ENCODE data around the gene ATP13A2. TPM values are rescaled to one million over a fixed set of nuclear protein-coding genes. Genes with fewer than 3 reads are reported as not detected.
A peak's percentile ranks its signal among the peaks of the same experiment; 100 is the strongest.

Gene ATP13A2
- total and polyA plus RNA-seq, 2 donors (not counting 1 experiment from before 2014, with no cell fraction given) = 41.6 to 51.8 TPM

GRCh38 chr1:17012775-17013490, 1.2 kb upstream of the ATP13A2 start:
- Histone ChIP-seq H4K20me1 (ENCODE audit: control insufficient read depth, insufficient read depth, low read length, poor library complexity, severe bottlenecking) (peaks cover 30% of the 10 kb centered on the region), H2AFZ (ENCODE audit: insufficient read depth, low read depth, low read length, poor library complexity, severe bottlenecking) (peak overlapping the region; percentile 92), H3K4me3 (ENCODE audit: control extremely low read depth in 1 of 5, extremely low read depth in 1 of 5, insufficient read depth in 1 of 5, low read depth in 2 of 5, low read length in 4 of 5) (no peak overlapping the region), H3K4me2 (replicated peaks; ENCODE audit: low read depth, low read length, poor library complexity, severe bottlenecking) (no peak overlapping the region), H3K9ac (ENCODE audit: low read length) (no peak overlapping the region), H3K36me3 (replicated peaks in 1 of 2; ENCODE audit: control extremely low read depth in 1 of 2, control insufficient read depth in 1 of 2, extremely low read depth in 1 of 2, insufficient read depth in 2 of 2, low read length in 1 of 2) (peaks cover 0 to 5% of the 10 kb centered on the region in 2 experiments), H3K27me3 (replicated peaks in 1 of 4; ENCODE audit: control extremely low read depth in 1 of 4, control insufficient read depth in 3 of 4, insufficient read depth in 4 of 4, low read length in 3 of 4) (no peaks in the 10 kb centered on the region), H3K4me1 (ENCODE audit: control insufficient read depth in 2 of 2, insufficient read depth in 2 of 2, low read length in 2 of 2) (peaks cover 22 to 39% of the 10 kb centered on the region in 2 donors), H3K79me2 (ENCODE audit: control insufficient read depth, insufficient read depth, low read length) (peaks cover 34% of the 10 kb centered on the region), H3K9me3 (ENCODE audit: control extremely low read depth in 1 of 3, control insufficient read depth in 2 of 3, insufficient read depth in 1 of 3, low read length in 2 of 3) (no peaks in the 10 kb centered on the region), H3K27ac (ENCODE audit: low read length in 2 of 2) (no peak overlapping the region)
- intact Hi-C loops (cut with micrococcal nuclease) = loop anchor here (2.0 kb wide), 1 partner anchor 98 kb away; no protein-coding TSS in a partner anchor
- Mint-ChIP-seq H3K27ac (no peak overlapping the region), H3K9me3 (ENCODE audit: insufficient read depth) (no peaks in the 10 kb centered on the region), H3K4me1 (peaks cover 25% of the 10 kb centered on the region), H3K4me3 (peak overlapping the region; percentile 18), H3K27me3 (no peaks in the 10 kb centered on the region)
- DNase-seq (no peak), ATAC-seq (ENCODE audit: low read depth) (no peak)
- 92% methylated on average over 9 of the region's 9 CpGs for WGBS (ENCODE audit: insufficient coverage)
- ChIA-PET POLR2A (interaction anchor here (0.6 kb wide), 1 partner anchor 33 kb away, joined by 3 read pairs; no protein-coding TSS in a partner anchor), CTCF (interaction anchor here (0.8 to 1.3 kb wide), 2 partner anchors 33 to 62 kb away, joined by 3 to 4 read pairs; no protein-coding TSS in a partner anchor)
- no peak for TF ChIP-seq EZH2 (IDR thresholded peaks at IDR 0.05; ENCODE audit: borderline replicate concordance, insufficient read depth, low read depth, low read length, poor library complexity, severe bottlenecking)
- TF ChIP-seq CTCF (IDR thresholded peaks at IDR 0.05) = no peak

- no peak for TF ChIP-seq EZH2 (IDR thresholded peaks at IDR 0.05; ENCODE audit: borderline replicate concordance, insufficient read depth, low read depth, low read length, poor library complexity, severe bottlenecking)
- no peak for TF ChIP-seq CTCF (IDR thresholded peaks at IDR 0.05)
- peak overlapping the region in 1 of 2 donors; percentile 35 for H3K27ac ChIP-seq (ENCODE audit: low read length in 2 of 2)
- H3K36me3 ChIP-seq (replicated peaks in 1 of 2; ENCODE audit: control extremely low read depth in 1 of 2, control insufficient read depth in 1 of 2, extremely low read depth in 1 of 2, insufficient read depth in 2 of 2, low read length in 1 of 2) = no peaks in the 10 kb centered on the region
- no peaks in the 10 kb centered on the region for H3K27me3 Mint-ChIP-seq
- H3K27ac Mint-ChIP-seq = peak overlapping the region; percentile 72
- DNase-seq = no peak
- no peaks in the 10 kb centered on the region for H3K9me3 Mint-ChIP-seq (ENCODE audit: insufficient read depth)
- H3K4me3 ChIP-seq (ENCODE audit: control extremely low read depth in 1 of 5, extremely low read depth in 1 of 5, insufficient read depth in 1 of 5, low read depth in 2 of 5, low read length in 4 of 5) = peak overlapping the region; percentile 21 to 83 (median 70)
- CTCF ChIA-PET = interaction anchor here (0.8 to 1.1 kb wide), 2 partner anchors 29 to 50 kb away, joined by 5 read pairs; no protein-coding TSS in a partner anchor
- H3K4me1 ChIP-seq (ENCODE audit: control insufficient read depth in 2 of 2, insufficient read depth in 2 of 2, low read length in 2 of 2) = peaks cover 22 to 39% of the 10 kb centered on the region in 2 donors
- POLR2A ChIA-PET = no interaction called here
- peak overlapping the region; percentile 92 for H2AFZ ChIP-seq (ENCODE audit: insufficient read depth, low read depth, low read length, poor library complexity, severe bottlenecking)
- H3K4me3 Mint-ChIP-seq = peak overlapping the region; percentile 87
- H3K9me3 ChIP-seq (ENCODE audit: control extremely low read depth in 1 of 3, control insufficient read depth in 2 of 3, insufficient read depth in 1 of 3, low read length in 2 of 3) = no peaks in the 10 kb centered on the region
- peaks cover 38% of the 10 kb centered on the region for H3K79me2 ChIP-seq (ENCODE audit: control insufficient read depth, insufficient read depth, low read length)
- H3K4me1 Mint-ChIP-seq = peaks cover 24% of the 10 kb centered on the region
- peak overlapping the region; percentile 71 for H3K9ac ChIP-seq (ENCODE audit: low read length)
- no peaks in the 10 kb centered on the region for H3K27me3 ChIP-seq (replicated peaks in 1 of 4; ENCODE audit: control extremely low read depth in 1 of 4, control insufficient read depth in 3 of 4, insufficient read depth in 4 of 4, low read length in 3 of 4)
- peak overlapping the region; percentile 82 for H3K4me2 ChIP-seq (replicated peaks; ENCODE audit: low read depth, low read length, poor library complexity, severe bottlenecking)
- 5% methylated on average over 10 of the region's 15 CpGs for WGBS (ENCODE audit: insufficient coverage)
- peaks cover 37% of the 10 kb centered on the region for H4K20me1 ChIP-seq (ENCODE audit: control insufficient read depth, insufficient read depth, low read length, poor library complexity, severe bottlenecking)
- intact Hi-C loops (cut with micrococcal nuclease) = loop anchor here (1.0 to 2.0 kb wide), 2 partner anchors 43 to 50 kb away; partner anchors contain the start of gene SDHB
- no peak for ATAC-seq (ENCODE audit: low read depth)
These were observed 663 bp downstream of the ATP13A2 start for GRCh38 chr1:17011092-17011438.

All from B cell (primary cell).